ENCODE measurements around the gene SEL1L3.

The SEL1L3 gene

GRCh38 chr4:25839687-25840086 lies 23.1 kb downstream of the SEL1L3 start:
- no peaks in the 10 kb centered on the region for H3K36me3 ChIP-seq
- H3K4me1 ChIP-seq = peaks cover 26% of the 10 kb centered on the region
- H4K20me1 ChIP-seq = no peaks in the 10 kb centered on the region

GRCh38 chr4:25839233-25839632 lies 23.6 kb downstream of the SEL1L3 start:
- Histone ChIP-seq H3K9me3 (no peaks in the 10 kb centered on the region), H3K27me3 (no peaks in the 10 kb centered on the region), H4K20me1 (no peaks in the 10 kb centered on the region), H3K4me2 (no peak overlapping the region), H3K4me3 (no peak overlapping the region), H3K36me3 (no peaks in the 10 kb centered on the region), H3K27ac (no peak overlapping the region), H3K4me1 (peaks cover 26% of the 10 kb centered on the region), H3K9ac (no peak overlapping the region)
- TF ChIP-seq Cebpa-rat (IDR thresholded peaks at IDR 0.05) = no peak

More at GRCh38 chr4:25839687-25840086, 23.1 kb downstream of the SEL1L3 start:
- no peaks in the 10 kb centered on the region for H3K27me3 ChIP-seq
- H3K9me3 ChIP-seq = no peaks in the 10 kb centered on the region
- no peak overlapping the region for H3K4me3 ChIP-seq
- H3K4me2 ChIP-seq = no peak overlapping the region
- no peak overlapping the region for H3K9ac ChIP-seq
- H3K27ac ChIP-seq = no peak overlapping the region
- no peak for TF ChIP-seq Cebpa-rat (IDR thresholded peaks at IDR 0.05)

- TF ChIP-seq Cebpa-rat (IDR thresholded peaks at IDR 0.05) = no peak
- Histone ChIP-seq H3K27me3 (no peaks in the 10 kb centered on the region), H3K27ac (no peak overlapping the region), H3K4me3 (no peak overlapping the region), H3K4me1 (peaks cover 20% of the 10 kb centered on the region), H3K36me3 (no peaks in the 10 kb centered on the region), H4K20me1 (no peaks in the 10 kb centered on the region), H3K9ac (no peak overlapping the region), H3K4me2 (no peak overlapping the region), H3K9me3 (no peaks in the 10 kb centered on the region)
These were observed 24.3 kb downstream of the SEL1L3 start for GRCh38 chr4:25838526-25838925.

- H3K27ac ChIP-seq = no peak overlapping the region
- H3K36me3 ChIP-seq = no peaks in the 10 kb centered on the region
- peaks cover 7% of the 10 kb centered on the region for H3K4me1 ChIP-seq
- no peaks in the 10 kb centered on the region for H3K9me3 ChIP-seq
- H3K4me2 ChIP-seq = no peak overlapping the region
- H3K27me3 ChIP-seq = no peaks in the 10 kb centered on the region
- H3K9ac ChIP-seq = no peak overlapping the region
- no peak overlapping the region for H3K4me3 ChIP-seq
- no peaks in the 10 kb centered on the region for H4K20me1 ChIP-seq
- TF ChIP-seq Cebpa-rat (IDR thresholded peaks at IDR 0.05) = no peak
These were observed 25.7 kb downstream of the SEL1L3 start for GRCh38 chr4:25837107-25837506.

GRCh38 chr4:25835384-25835783 lies 27.4 kb downstream of the SEL1L3 start:
- H3K4me2 ChIP-seq = no peak overlapping the region
- peaks cover 4% of the 10 kb centered on the region; the same call in 1 of the 2 replicates for H3K36me3 ChIP-seq

GRCh38 chr4:25834411-25835107 lies 28.2 kb downstream of the SEL1L3 start:
- Histone ChIP-seq H3K9me3 (no peaks in the 10 kb centered on the region), H3K4me3 (no peak overlapping the region), H3K4me1 (no peaks in the 10 kb centered on the region), H3K36me3 (peaks cover 4% of the 10 kb centered on the region; the same call in 1 of the 2 replicates), H3K9ac (no peak overlapping the region), H3K27me3 (no peaks in the 10 kb centered on the region), H3K4me2 (no peak overlapping the region), H3K27ac (no peak overlapping the region), H4K20me1 (no peaks in the 10 kb centered on the region)
- no peak for TF ChIP-seq Cebpa-rat (IDR thresholded peaks at IDR 0.05)

More at GRCh38 chr4:25835384-25835783, 27.4 kb downstream of the SEL1L3 start:
- Histone ChIP-seq H3K27ac (no peak overlapping the region), H3K9ac (no peak overlapping the region), H3K4me1 (no peaks in the 10 kb centered on the region), H3K27me3 (no peaks in the 10 kb centered on the region), H4K20me1 (no peaks in the 10 kb centered on the region), H3K4me3 (no peak overlapping the region), H3K9me3 (no peaks in the 10 kb centered on the region)
- no peak for TF ChIP-seq Cebpa-rat (IDR thresholded peaks at IDR 0.05)

GRCh38 chr4:25830548-25830947 lies 32.2 kb downstream of the SEL1L3 start:
- no peaks in the 10 kb centered on the region for H3K9me3 ChIP-seq
- H3K4me3 ChIP-seq = no peak overlapping the region
- H3K27me3 ChIP-seq = no peaks in the 10 kb centered on the region
- no peak overlapping the region for H3K4me2 ChIP-seq
- TF ChIP-seq Cebpa-rat (IDR thresholded peaks at IDR 0.05) = no peak
- H3K9ac ChIP-seq = no peak overlapping the region
- no peak overlapping the region for H3K27ac ChIP-seq
- H3K4me1 ChIP-seq = no peaks in the 10 kb centered on the region
- no peaks in the 10 kb centered on the region for H4K20me1 ChIP-seq
- H3K36me3 ChIP-seq = peaks cover 4% of the 10 kb centered on the region; the same call in 1 of the 2 replicates

GRCh38 chr4:25827897-25828296 lies 34.9 kb downstream of the SEL1L3 start:
- Histone ChIP-seq H3K4me3 (no peak overlapping the region), H3K9me3 (no peaks in the 10 kb centered on the region), H3K27ac (no peak overlapping the region), H3K9ac (no peak overlapping the region), H3K27me3 (no peaks in the 10 kb centered on the region), H4K20me1 (no peaks in the 10 kb centered on the region), H3K4me1 (no peaks in the 10 kb centered on the region), H3K36me3 (peaks cover 4% of the 10 kb centered on the region), H3K4me2 (no peak overlapping the region)
- no peak for TF ChIP-seq Cebpa-rat (IDR thresholded peaks at IDR 0.05)

- no peak for TF ChIP-seq Cebpa-rat (IDR thresholded peaks at IDR 0.05)
- H3K9me3 ChIP-seq = no peaks in the 10 kb centered on the region
- no peaks in the 10 kb centered on the region for H3K4me1 ChIP-seq
- peaks cover 4% of the 10 kb centered on the region for H3K36me3 ChIP-seq
- H3K4me3 ChIP-seq = no peak overlapping the region
- no peak overlapping the region for H3K4me2 ChIP-seq
- H3K9ac ChIP-seq = no peak overlapping the region
- H4K20me1 ChIP-seq = no peaks in the 10 kb centered on the region
- no peak overlapping the region for H3K27ac ChIP-seq
- no peaks in the 10 kb centered on the region for H3K27me3 ChIP-seq
These were observed 35.4 kb downstream of the SEL1L3 start for GRCh38 chr4:25827373-25827772.

- Histone ChIP-seq H3K4me2 (no peak overlapping the region), H3K4me1 (no peaks in the 10 kb centered on the region), H3K27me3 (no peaks in the 10 kb centered on the region), H3K9me3 (no peaks in the 10 kb centered on the region), H4K20me1 (no peaks in the 10 kb centered on the region), H3K36me3 (no peaks in the 10 kb centered on the region; the same call in 1 of the 2 replicates), H3K4me3 (no peak overlapping the region), H3K9ac (no peak overlapping the region), H3K27ac (no peak overlapping the region)
- TF ChIP-seq Cebpa-rat (IDR thresholded peaks at IDR 0.05) = no peak
These were observed 36.6 kb downstream of the SEL1L3 start for GRCh38 chr4:25826074-25826752.
